ENCODE results near the gene PIP4K2C.

GRCh38 chr12:57629897-57630471, 39.0 kb downstream of the PIP4K2C start:
- TF ChIP-seq FOXA1 (IDR thresholded peaks at IDR 0.05) (no peak), CTBP1 (IDR thresholded peaks at IDR 0.05; ENCODE audit: borderline replicate concordance) (no peak), BHLHE40 (IDR thresholded peaks at IDR 0.05; ENCODE audit: borderline replicate concordance) (no peak), NFRKB (IDR thresholded peaks at IDR 0.05) (no peak), HDGF (IDR thresholded peaks at IDR 0.05; ENCODE audit: borderline replicate concordance) (no peak)

Measured in HEK293T (cell line).